Endothelial cell of umbilical vein (primary cell): ENCODE results near the gene APBA2. TPM values are rescaled to one million over a fixed set of nuclear protein-coding genes. Genes with fewer than 3 reads are reported as not detected.

Experiments used
- BruUV-seq: library from RNA; stranded (reverse); fragments of 400-500 nt; replicated peaks from 2 replicates; lab custom pipeline; 2021; lab: Mats Ljungman, UMichigan
- CTCF ChIA-PET: fragments of 300-600, 350-600 bp; sonication (Branson Sonifier 250); formaldehyde crosslinking; loops from one replicate; lab custom pipeline; 2021; ENCODE audit warnings: antibody characterized with exemption, inconsistent platforms; lab: Charles Lee
- POLR2A ChIA-PET: fragments of 300-600, 350-600 bp; sonication (Branson Sonifier 250); formaldehyde crosslinking; loops from one replicate; lab custom pipeline; 2021; ENCODE audit warnings: antibody characterized with exemption, inconsistent platforms; lab: Charles Lee
- DNase-seq: peaks from one replicate; pipeline ENCODE4 v3.0.0-alpha.2; 2011; ENCODE audit warnings: low read depth, low spot score
- FAIRE-seq: peaks from 2 replicates; lab custom pipeline; 2011; peaks lifted over from hg19 to GRCh38; lab: Jason Lieb, UNC
- H2AFZ ChIP-seq: 2 replicates; pipeline ENCODE4 v1.6.0; 2012; ENCODE audit warnings: low read depth, low read length, control low read depth, inconsistent platforms
- H3K27ac ChIP-seq: 2 replicates; pipeline ENCODE4 v1.5.1; 2011; ENCODE audit warnings: low read depth, mild to moderate bottlenecking, control low read depth, low read length, moderate library complexity; ENCODE audit not compliant: insufficient read depth
- H3K27me3 ChIP-seq, 2 experiments: 2 replicates each; pipeline versions ENCODE4 v1.6.0 to v1.6.1; 2011; ENCODE audit warnings: low read length in 2 of 2, mixed read lengths in 1 of 2; ENCODE audit not compliant: control insufficient read depth in 2 of 2, insufficient read depth in 2 of 2
- H3K36me3 ChIP-seq, 2 experiments: 2 replicates in 1 of 2; 3 replicates in 1 of 2; pipeline ENCODE4 v1.5.1; 2011; ENCODE audit warnings: low read length in 2 of 2, mild to moderate bottlenecking in 1 of 2, moderate library complexity in 1 of 2; ENCODE audit not compliant: control insufficient read depth in 2 of 2, insufficient read depth in 2 of 2; ENCODE audit errors: extremely low read depth in 1 of 2
- H3K4me1 ChIP-seq: 3 replicates; pipeline ENCODE4 v1.5.1; 2011; ENCODE audit warnings: mild to moderate bottlenecking, low read length; ENCODE audit not compliant: control insufficient read depth, insufficient read depth; ENCODE audit errors: extremely low read depth
- H3K4me2 ChIP-seq: 2 replicates; pipeline ENCODE4 v1.6.1; 2011; ENCODE audit warnings: low read length, control low read depth, mixed read lengths; ENCODE audit not compliant: insufficient read depth
- H3K4me3 ChIP-seq, 3 experiments: fragments of 200-600 bp in 1 of 3; sonication (generic), shearing (Covaris generic) in 1 of 3; replicated peaks in 1 of 3; 2 replicates each; pipeline ENCODE4 v1.5.1; 2011 to 2016; ENCODE audit warnings: control low read depth in 3 of 3, low read length in 3 of 3, mild to moderate bottlenecking in 2 of 3, inconsistent platforms in 1 of 3, low read depth in 1 of 3, moderate library complexity in 1 of 3; ENCODE audit not compliant: insufficient read depth in 1 of 3
- H3K79me2 ChIP-seq: 2 replicates; pipeline ENCODE4 v1.6.0; 2012; ENCODE audit warnings: low read length, inconsistent platforms; ENCODE audit not compliant: control insufficient read depth, insufficient read depth
- H3K9ac ChIP-seq: replicated peaks from 2 replicates; pipeline ENCODE3; 2011; ENCODE audit warnings: low read length, control low read depth; ENCODE audit not compliant: insufficient read depth; ENCODE audit errors: extremely low read depth
- H3K9me1 ChIP-seq: replicated peaks from 3 replicates; pipeline ENCODE4 v1.6.0; 2011; ENCODE audit warnings: mild to moderate bottlenecking, low read length; ENCODE audit not compliant: control insufficient read depth, insufficient read depth; ENCODE audit errors: extremely low read depth
- H3K9me3 ChIP-seq: replicated peaks from 2 replicates; pipeline ENCODE4 v1.5.1; 2012; ENCODE audit warnings: low read length, inconsistent platforms; ENCODE audit not compliant: control insufficient read depth, insufficient read depth
- H4K20me1 ChIP-seq: replicated peaks from 2 replicates; pipeline ENCODE3; 2011; ENCODE audit warnings: mild to moderate bottlenecking, low read length; ENCODE audit not compliant: control insufficient read depth, insufficient read depth; ENCODE audit errors: extremely low read depth
- EZH2 ChIP-seq: IDR thresholded peaks from 2 replicates; pipeline ENCODE4 v1.6.1; 2012; ENCODE audit warnings: borderline replicate concordance, low read depth, mild to moderate bottlenecking, moderate library complexity, low read length, inconsistent platforms; ENCODE audit not compliant: severe bottlenecking
- FOS ChIP-seq: IDR thresholded peaks from 2 replicates; pipeline ENCODE4 v1.6.1; 2011; ENCODE audit warnings: mild to moderate bottlenecking, low read length, moderate library complexity, borderline replicate concordance; ENCODE audit not compliant: insufficient read depth
- GATA2 ChIP-seq: IDR thresholded peaks from 2 replicates; pipeline ENCODE4 v1.7.0; 2011; ENCODE audit warnings: low read depth, mild to moderate bottlenecking, moderate library complexity, mixed read lengths, low read length; ENCODE audit not compliant: insufficient read length, insufficient read depth
- JUN ChIP-seq: IDR thresholded peaks from 2 replicates; pipeline ENCODE4 v1.6.1; 2011; ENCODE audit warnings: borderline replicate concordance, low read depth; ENCODE audit not compliant: insufficient read length, insufficient read depth
- MYC ChIP-seq: IDR thresholded peaks from one replicate; pipeline ENCODE4 v1.6.1; 2011; ENCODE audit warnings: mild to moderate bottlenecking, low read depth, low read length
- POLR2A ChIP-seq: IDR thresholded peaks from 2 replicates; pipeline ENCODE4 v1.6.1; 2012; ENCODE audit warnings: low read depth, mild to moderate bottlenecking, control low read depth, low read length
- POLR2AphosphoS5 ChIP-seq: IDR thresholded peaks from 2 replicates; pipeline ENCODE4 v1.6.1; 2012; ENCODE audit warnings: low read depth, mild to moderate bottlenecking, control low read depth, low read length, moderate library complexity; ENCODE audit not compliant: insufficient read depth
- dilution Hi-C: fragments of 300-500 bp; cut with MboI; formaldehyde crosslinking; loops from one replicate; pipeline ENCODE4 v1.15.0; 2019; ENCODE audit warnings: low sequenced_read_pairs; ENCODE audit not compliant: extremely low pct_ligation_motif_present
- intact Hi-C: fragments of 100-400 bp; cut with micrococcal nuclease; formaldehyde crosslinking; loops from one replicate; pipeline ENCODE4 v1.10.0; 2022
- polyA plus RNA-seq, 4 experiments: library from polyadenylated mRNA; depleted of rRNA in 3 of 4; stranded (reverse) in 3 of 4; unstranded in 1 of 4; fragments of >200 nt; gene quantifications; 2 replicates each; pipeline versions ENCODE4 v1.2.1 to v1.2.3, GENCODE V29; 2011 to 2012; ENCODE audit warnings: missing spikeins in 1 of 4
- total RNA-seq: library from RNA; stranded (reverse); gene quantifications from 2 replicates; pipeline ENCODE4 v1.2.3, GENCODE V29; 2021
- TF ChIP-seq, protein P1 (sequence below): IDR thresholded peaks from 2 replicates; pipeline ENCODE4 v1.6.1; 2011; ENCODE audit not compliant: insufficient read depth, insufficient read length
- TF ChIP-seq, protein P2 (sequence below), 2 donors: IDR thresholded peaks; 1 replicate in 1 of 2; 2 replicates in 1 of 2; pipeline ENCODE4 v1.5.1; 2011; ENCODE audit warnings: low read length in 2 of 2, mild to moderate bottlenecking in 2 of 2, moderate library complexity in 2 of 2, control low read depth in 1 of 2, inconsistent platforms in 1 of 2, low read depth in 1 of 2; ENCODE audit not compliant: insufficient read depth in 1 of 2; ENCODE audit errors: extremely low read depth in 1 of 2

APBA2 gene
- total and polyA plus RNA-seq, 2 donors (not counting 3 experiments of a cell fraction or from before 2014, with no cell fraction given) = 5.7 to 11.1 TPM

DNA sequence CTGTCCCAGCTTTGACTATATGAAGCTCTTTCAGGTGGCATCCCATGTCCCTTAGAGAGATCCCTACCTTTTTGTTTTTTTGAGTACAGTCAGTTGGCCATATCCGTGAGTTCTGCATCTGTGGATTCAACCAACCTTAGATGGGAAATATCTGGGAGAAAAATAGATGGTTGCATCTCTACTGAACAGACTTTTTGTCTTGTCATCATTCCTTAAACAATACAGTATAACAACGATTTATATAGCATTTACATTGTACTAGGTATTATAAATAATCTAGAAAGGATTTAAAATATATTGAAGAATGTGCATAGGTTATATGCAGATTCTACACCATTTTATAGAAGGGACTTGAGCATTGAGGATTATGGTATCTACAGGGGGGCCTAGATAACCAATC is 65.1 kb downstream of the APBA2 start:
- intact Hi-C loops = no loop called here
- no peaks in the 10 kb centered on the region for H3K36me3 ChIP-seq
- TF ChIP-seq, protein P1, sequence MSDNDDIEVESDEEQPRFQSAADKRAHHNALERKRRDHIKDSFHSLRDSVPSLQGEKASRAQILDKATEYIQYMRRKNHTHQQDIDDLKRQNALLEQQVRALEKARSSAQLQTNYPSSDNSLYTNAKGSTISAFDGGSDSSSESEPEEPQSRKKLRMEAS = no peak
- TF ChIP-seq POLR2AphosphoS5 = no peak
- TF ChIP-seq POLR2A = no peak
- TF ChIP-seq, protein P2, sequence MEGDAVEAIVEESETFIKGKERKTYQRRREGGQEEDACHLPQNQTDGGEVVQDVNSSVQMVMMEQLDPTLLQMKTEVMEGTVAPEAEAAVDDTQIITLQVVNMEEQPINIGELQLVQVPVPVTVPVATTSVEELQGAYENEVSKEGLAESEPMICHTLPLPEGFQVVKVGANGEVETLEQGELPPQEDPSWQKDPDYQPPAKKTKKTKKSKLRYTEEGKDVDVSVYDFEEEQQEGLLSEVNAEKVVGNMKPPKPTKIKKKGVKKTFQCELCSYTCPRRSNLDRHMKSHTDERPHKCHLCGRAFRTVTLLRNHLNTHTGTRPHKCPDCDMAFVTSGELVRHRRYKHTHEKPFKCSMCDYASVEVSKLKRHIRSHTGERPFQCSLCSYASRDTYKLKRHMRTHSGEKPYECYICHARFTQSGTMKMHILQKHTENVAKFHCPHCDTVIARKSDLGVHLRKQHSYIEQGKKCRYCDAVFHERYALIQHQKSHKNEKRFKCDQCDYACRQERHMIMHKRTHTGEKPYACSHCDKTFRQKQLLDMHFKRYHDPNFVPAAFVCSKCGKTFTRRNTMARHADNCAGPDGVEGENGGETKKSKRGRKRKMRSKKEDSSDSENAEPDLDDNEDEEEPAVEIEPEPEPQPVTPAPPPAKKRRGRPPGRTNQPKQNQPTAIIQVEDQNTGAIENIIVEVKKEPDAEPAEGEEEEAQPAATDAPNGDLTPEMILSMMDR (IDR thresholded peaks at IDR 0.05; ENCODE audit: extremely low read depth in 1 of 2, insufficient read depth in 1 of 2, low read depth in 1 of 2, low read length in 2 of 2) = no peak
- TF ChIP-seq MYC = no peak
- no peak for TF ChIP-seq FOS
- no peak for TF ChIP-seq JUN
- no peak for TF ChIP-seq EZH2
- no peak for TF ChIP-seq GATA2
- H3K79me2 ChIP-seq = no peaks in the 10 kb centered on the region
- no TSS peak for BruUV-seq
- no peak overlapping the region for H3K9ac ChIP-seq
- no peak for FAIRE-seq
- ChIA-PET POLR2A (no interaction called here), CTCF (no interaction called here)
- no peaks in the 10 kb centered on the region for H3K9me1 ChIP-seq
- no peaks in the 10 kb centered on the region for H3K9me3 ChIP-seq
- no peaks in the 10 kb centered on the region for H4K20me1 ChIP-seq
- no peaks in the 10 kb centered on the region for H3K4me1 ChIP-seq
- H3K27me3 ChIP-seq = no peaks in the 10 kb centered on the region
- H3K4me3 ChIP-seq = no peak overlapping the region
- dilution Hi-C loops = no loop called here
- DNase-seq = no peak
- no peak overlapping the region for H3K27ac ChIP-seq
- H3K4me2 ChIP-seq = no peak overlapping the region
- H2AFZ ChIP-seq = no peak overlapping the region
